IMR-90 (cell line): ENCODE results near the gene PIGZ. TPM values are rescaled to one million over a fixed set of nuclear protein-coding genes. Genes with fewer than 3 reads are reported as not detected.

Experiments
- ATAC-seq: fragments of 200-7000 bp; cut with Tn5 transposase; 2 replicates; pipeline ENCODE4 v1.9.1; 2020; ENCODE audit warnings: low read depth, mild to moderate bottlenecking, moderate library complexity
- BruUV-seq: library from RNA; stranded (reverse); fragments of 400-500 nt; replicated peaks from 2 replicates; lab custom pipeline; 2021; lab: Mats Ljungman, UMichigan
- CTCF ChIA-PET: fragments of 300-600 bp; formaldehyde crosslinking; extraction: SDS; loops from one replicate; lab custom pipeline; 2021; ENCODE audit warnings: antibody characterized with exemption; lab: Yijun Ruan, JAX
- POLR2A ChIA-PET: fragments of 300-600 bp; sonication (Branson Sonifier 250); formaldehyde crosslinking; loops from one replicate; lab custom pipeline; 2022; ENCODE audit warnings: antibody characterized with exemption; ENCODE audit not compliant: unreplicated experiment; lab: Charles Lee
- DNase-seq: peaks from one replicate; pipeline ENCODE4 v3.0.0; 2013
- H2AFZ ChIP-seq: replicated peaks from 2 replicates; pipeline ENCODE3; 2013; ENCODE audit warnings: low read length, mild to moderate bottlenecking; ENCODE audit not compliant: poor library complexity
- H2AK5ac ChIP-seq: 2 replicates; pipeline ENCODE4 v1.6.1; 2013; ENCODE audit warnings: low read depth, low read length, inconsistent platforms
- H2AK9ac ChIP-seq: replicated peaks from 2 replicates; pipeline ENCODE3; 2013; ENCODE audit warnings: mild to moderate bottlenecking, low read depth, low read length, moderate library complexity; ENCODE audit not compliant: poor library complexity
- H2BK120ac ChIP-seq: 2 replicates; pipeline ENCODE4 v1.6.1; 2013; ENCODE audit warnings: low read depth, low read length, inconsistent platforms
- H2BK15ac ChIP-seq: 3 replicates; pipeline ENCODE4 v1.6.1; 2013; ENCODE audit warnings: low read depth, low read length, inconsistent platforms
- H2BK20ac ChIP-seq: 2 replicates; pipeline ENCODE4 v1.6.1; 2013; ENCODE audit warnings: low read depth, mild to moderate bottlenecking, inconsistent platforms, low read length, moderate library complexity
- H2BK5ac ChIP-seq: 2 replicates; pipeline ENCODE4 v1.6.1; 2013; ENCODE audit warnings: mild to moderate bottlenecking, low read depth, low read length, inconsistent platforms; ENCODE audit not compliant: poor library complexity, severe bottlenecking
- H3K14ac ChIP-seq: replicated peaks from 2 replicates; pipeline ENCODE4 v1.6.1; 2013; ENCODE audit warnings: low read depth, low read length, inconsistent platforms
- H3K18ac ChIP-seq: 2 replicates; pipeline ENCODE4 v1.6.1; 2013; ENCODE audit warnings: low read depth, low read length, control low read depth
- H3K23ac ChIP-seq: 2 replicates; pipeline ENCODE4 v1.6.1; 2013; ENCODE audit warnings: low read depth, low read length, inconsistent platforms
- H3K27ac ChIP-seq: 2 replicates; pipeline ENCODE4 v1.5.1; 2013; ENCODE audit warnings: mild to moderate bottlenecking, control low read depth, low read length; ENCODE audit not compliant: insufficient read depth
- H3K27me3 ChIP-seq: 2 replicates; pipeline ENCODE4 v1.6.1; 2013; ENCODE audit warnings: low read length; ENCODE audit not compliant: control insufficient read depth, insufficient read depth
- H3K36me3 ChIP-seq: 2 replicates; pipeline ENCODE4 v1.6.1; 2013; ENCODE audit warnings: low read length, mixed read lengths; ENCODE audit not compliant: control insufficient read depth, insufficient read depth
- H3K4ac ChIP-seq: 2 replicates; pipeline ENCODE4 v1.6.1; 2013; ENCODE audit warnings: low read depth, low read length, inconsistent platforms
- H3K4me1 ChIP-seq: 2 replicates; pipeline ENCODE4 v1.6.1; 2013; ENCODE audit warnings: low read length, mixed read lengths; ENCODE audit not compliant: control insufficient read depth, insufficient read depth
- H3K4me2 ChIP-seq: 2 replicates; pipeline ENCODE4 v1.6.1; 2013; ENCODE audit warnings: low read depth, mild to moderate bottlenecking, control low read depth, low read length, moderate library complexity
- H3K4me3 ChIP-seq: 2 replicates; pipeline ENCODE4 v1.5.1; 2013; ENCODE audit warnings: low read depth, mild to moderate bottlenecking, control low read depth, low read length, moderate library complexity; ENCODE audit not compliant: insufficient read depth
- H3K56ac ChIP-seq: 2 replicates; pipeline ENCODE4 v1.6.1; 2013; ENCODE audit warnings: low read length, inconsistent platforms; ENCODE audit not compliant: insufficient read depth; ENCODE audit errors: extremely low read depth
- H3K79me1 ChIP-seq, 2 experiments: 2 replicates each; pipeline ENCODE4 v1.6.1; 2013; ENCODE audit warnings: low read length in 2 of 2, inconsistent platforms in 1 of 2, low read depth in 1 of 2
- H3K9ac ChIP-seq: 2 replicates; pipeline ENCODE4 v1.6.1; 2013; ENCODE audit warnings: low read depth, low read length, control low read depth
- H3K9me1 ChIP-seq: 2 replicates; pipeline ENCODE4 v1.6.1; 2013; ENCODE audit warnings: low read length, inconsistent platforms; ENCODE audit not compliant: insufficient read depth
- H3K9me3 ChIP-seq: 2 replicates; pipeline ENCODE4 v1.6.1; 2013; ENCODE audit warnings: low read length; ENCODE audit not compliant: control insufficient read depth, insufficient read depth
- H4K20me1 ChIP-seq: 2 replicates; pipeline ENCODE4 v1.6.1; 2013; ENCODE audit warnings: low read length, inconsistent platforms; ENCODE audit not compliant: insufficient read depth
- H4K5ac ChIP-seq: 2 replicates; pipeline ENCODE4 v1.6.1; 2013; ENCODE audit warnings: mild to moderate bottlenecking, low read depth, low read length, control low read depth
- H4K8ac ChIP-seq, 2 experiments: 2 replicates each; pipeline ENCODE4 v1.6.1; 2013; ENCODE audit warnings: low read depth in 2 of 2, low read length in 2 of 2, control low read depth in 1 of 2, inconsistent platforms in 1 of 2
- H4K91ac ChIP-seq: 2 replicates; pipeline ENCODE4 v1.6.1; 2013; ENCODE audit warnings: low read depth, low read length, inconsistent platforms; ENCODE audit not compliant: insufficient read depth
- BHLHE40 ChIP-seq: fragments of 150-350 bp; IDR thresholded peaks from 2 replicates; pipeline ENCODE4 v1.6.1; 2016; ENCODE audit warnings: mild to moderate bottlenecking, low read depth, low read length
- CEBPB ChIP-seq: IDR thresholded peaks from 2 replicates; pipeline ENCODE4 v1.6.1; 2012; ENCODE audit warnings: low read depth, low read length, improper control_type of control experiment
- CHD1 ChIP-seq: IDR thresholded peaks from 2 replicates; pipeline ENCODE4 v1.6.1; 2012; ENCODE audit warnings: low read depth, low read length, improper control_type of control experiment
- FOS ChIP-seq: fragments of 150-350 bp; IDR thresholded peaks from 2 replicates; pipeline ENCODE4 v1.6.1; 2016; ENCODE audit warnings: low read depth, low read length
- MAFK ChIP-seq: IDR thresholded peaks from 2 replicates; pipeline ENCODE4 v1.6.1; 2012; ENCODE audit warnings: low read depth, low read length, improper control_type of control experiment
- MAZ ChIP-seq: IDR thresholded peaks from 2 replicates; pipeline ENCODE4 v1.6.1; 2012; ENCODE audit warnings: low read depth, mild to moderate bottlenecking, low read length, improper control_type of control experiment, moderate library complexity, borderline replicate concordance
- MXI1 ChIP-seq: IDR thresholded peaks from 2 replicates; pipeline ENCODE4 v1.6.1; 2012; ENCODE audit warnings: low read depth, mild to moderate bottlenecking, low read length, moderate library complexity, borderline replicate concordance
- NFE2L2 ChIP-seq: fragments of 150-350 bp; IDR thresholded peaks from 2 replicates; pipeline ENCODE4 v1.6.1; 2016; ENCODE audit warnings: low read depth, mild to moderate bottlenecking, low read length
- POLR2A ChIP-seq: IDR thresholded peaks from 2 replicates; pipeline ENCODE4 v1.6.1; 2012; ENCODE audit warnings: mild to moderate bottlenecking, low read depth, low read length
- RAD21 ChIP-seq: IDR thresholded peaks from 2 replicates; pipeline ENCODE4 v1.6.1; 2012; ENCODE audit warnings: low read length, improper control_type of control experiment
- RCOR1 ChIP-seq: IDR thresholded peaks from 2 replicates; pipeline ENCODE4 v1.6.1; 2012; ENCODE audit warnings: mild to moderate bottlenecking, low read length, improper control_type of control experiment; ENCODE audit not compliant: insufficient replicate concordance
- RFX5 ChIP-seq: IDR thresholded peaks from 2 replicates; pipeline ENCODE4 v1.8.0; 2012; ENCODE audit warnings: low read depth, mild to moderate bottlenecking, low read length, moderate library complexity
- SMC3 ChIP-seq: fragments of 150-350 bp; IDR thresholded peaks from 2 replicates; pipeline ENCODE4 v1.6.1; 2016; ENCODE audit warnings: low read depth, mild to moderate bottlenecking, antibody characterized with exemption, low read length, moderate library complexity
- WGBS, 2 experiments: methylation state at CpG; one replicate each; pipeline versions ENCODE4 v1.1.5 to v1.1.7; 2013; ENCODE audit warnings: missing lambda C conversion rate in 2 of 2; ENCODE audit not compliant: insufficient read length in 1 of 2; ENCODE audit errors: extremely low coverage in 2 of 2; 5-methylcytosine and 5-hydroxymethylcytosine counted together
- dilution Hi-C: fragments of 300-500 bp; cut with HindIII; formaldehyde crosslinking; loops from one replicate; pipeline ENCODE4 v1.14.3; 2018; ENCODE audit warnings: low sequenced_read_pairs; ENCODE audit not compliant: unreplicated experiment
- in situ Hi-C: fragments of 300-500 bp; cut with MboI; formaldehyde crosslinking; loops from 3 replicates; pipeline ENCODE4 v1.14.3; 2019; ENCODE audit warnings: low sequenced_read_pairs, inconsistent platforms, mixed read lengths
- intact Hi-C: fragments of 100-400 bp; cut with micrococcal nuclease; formaldehyde crosslinking; loops from 2 replicates; pipeline ENCODE4 v1.10.0; 2022
- polyA plus RNA-seq, 3 experiments: library from polyadenylated mRNA; depleted of rRNA; stranded (reverse); fragments of >200 nt; gene quantifications; 2 replicates each; pipeline ENCODE4 v1.2.3, GENCODE V29; 2012; ENCODE audit warnings: low replicate concordance in 1 of 3
- total RNA-seq: library from RNA; depleted of rRNA; stranded (reverse); fragments of >200 nt; gene quantifications from 2 replicates; pipeline ENCODE4 v1.2.3, GENCODE V29; 2012
- TF ChIP-seq, protein P1 (sequence below): conservative IDR thresholded peaks from 2 replicates; pipeline ENCODE4 v1.5.1; 2012; ENCODE audit warnings: mild to moderate bottlenecking, low read depth, low read length, improper control_type of control experiment
- TF ChIP-seq, protein P2 (sequence below): fragments of 150-350 bp; IDR thresholded peaks from 2 replicates; pipeline ENCODE4 v1.6.1; 2016; ENCODE audit warnings: low read depth, mild to moderate bottlenecking, low read length, moderate library complexity, borderline replicate concordance
- TF ChIP-seq, protein P3 (sequence below): fragments of 150-350 bp; IDR thresholded peaks from 2 replicates; pipeline ENCODE4 v1.6.1; 2017; ENCODE audit warnings: mild to moderate bottlenecking, antibody characterized with exemption, low read length, low read depth

The PIGZ gene
- total and polyA plus RNA-seq, 2 of the 4 experiments (the other 2 are of a cell fraction), result 0.18 to 0.86 TPM

DNA sequence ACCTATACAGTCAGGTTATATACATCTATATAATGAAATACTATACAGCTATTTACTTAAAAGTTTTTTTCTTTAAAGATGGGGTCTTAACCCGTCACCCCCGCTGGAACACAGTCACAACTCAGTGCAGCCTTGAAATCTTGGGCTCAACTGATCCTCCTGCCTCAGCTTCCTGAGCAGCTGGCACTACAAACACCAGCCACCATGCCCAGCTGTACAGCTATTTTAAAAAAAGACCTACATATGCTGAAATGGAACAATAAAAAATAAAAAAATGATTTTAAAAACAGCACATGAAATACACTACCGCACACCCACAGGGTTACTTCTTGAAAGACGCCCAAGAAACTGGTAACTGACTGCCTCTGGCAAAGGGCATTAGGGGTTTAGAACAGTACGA, 30.1 kb downstream of the PIGZ start:
- no peak overlapping the region for H4K8ac ChIP-seq
- in situ Hi-C loops (no loop called here), intact Hi-C loops (no loop called here), dilution Hi-C loops (no loop called here)
- peaks cover 15 to 48% of the 10 kb centered on the region in 2 experiments for H3K79me1 ChIP-seq
- H2BK20ac ChIP-seq, result no peak overlapping the region
- H3K4me3 ChIP-seq, result no peak overlapping the region
- H3K27ac ChIP-seq, result no peak overlapping the region
- H4K91ac ChIP-seq, result no peak overlapping the region
- DNase-seq (no peak), ATAC-seq (no peak)
- peaks cover 16% of the 10 kb centered on the region for H4K20me1 ChIP-seq
- H2AK9ac ChIP-seq, result no peak overlapping the region
- no peaks in the 10 kb centered on the region for H3K9me3 ChIP-seq
- no peak overlapping the region for H3K4me2 ChIP-seq
- no peak overlapping the region for H2BK15ac ChIP-seq
- H3K4ac ChIP-seq, result no peak overlapping the region
- TF ChIP-seq RCOR1, result no peak
- TF ChIP-seq MAFK, result no peak
- TF ChIP-seq RAD21, result no peak
- TF ChIP-seq CHD1, result no peak
- TF ChIP-seq, protein P1, sequence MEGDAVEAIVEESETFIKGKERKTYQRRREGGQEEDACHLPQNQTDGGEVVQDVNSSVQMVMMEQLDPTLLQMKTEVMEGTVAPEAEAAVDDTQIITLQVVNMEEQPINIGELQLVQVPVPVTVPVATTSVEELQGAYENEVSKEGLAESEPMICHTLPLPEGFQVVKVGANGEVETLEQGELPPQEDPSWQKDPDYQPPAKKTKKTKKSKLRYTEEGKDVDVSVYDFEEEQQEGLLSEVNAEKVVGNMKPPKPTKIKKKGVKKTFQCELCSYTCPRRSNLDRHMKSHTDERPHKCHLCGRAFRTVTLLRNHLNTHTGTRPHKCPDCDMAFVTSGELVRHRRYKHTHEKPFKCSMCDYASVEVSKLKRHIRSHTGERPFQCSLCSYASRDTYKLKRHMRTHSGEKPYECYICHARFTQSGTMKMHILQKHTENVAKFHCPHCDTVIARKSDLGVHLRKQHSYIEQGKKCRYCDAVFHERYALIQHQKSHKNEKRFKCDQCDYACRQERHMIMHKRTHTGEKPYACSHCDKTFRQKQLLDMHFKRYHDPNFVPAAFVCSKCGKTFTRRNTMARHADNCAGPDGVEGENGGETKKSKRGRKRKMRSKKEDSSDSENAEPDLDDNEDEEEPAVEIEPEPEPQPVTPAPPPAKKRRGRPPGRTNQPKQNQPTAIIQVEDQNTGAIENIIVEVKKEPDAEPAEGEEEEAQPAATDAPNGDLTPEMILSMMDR, result no peak
- no peak for TF ChIP-seq RFX5
- no peak for TF ChIP-seq CEBPB
- no peak for TF ChIP-seq NFE2L2
- no peak for TF ChIP-seq SMC3
- TF ChIP-seq POLR2A, result no peak
- TF ChIP-seq MAZ, result no peak
- TF ChIP-seq FOS, result no peak
- TF ChIP-seq BHLHE40, result no peak
- no peak for TF ChIP-seq MXI1
- TF ChIP-seq, protein P2, sequence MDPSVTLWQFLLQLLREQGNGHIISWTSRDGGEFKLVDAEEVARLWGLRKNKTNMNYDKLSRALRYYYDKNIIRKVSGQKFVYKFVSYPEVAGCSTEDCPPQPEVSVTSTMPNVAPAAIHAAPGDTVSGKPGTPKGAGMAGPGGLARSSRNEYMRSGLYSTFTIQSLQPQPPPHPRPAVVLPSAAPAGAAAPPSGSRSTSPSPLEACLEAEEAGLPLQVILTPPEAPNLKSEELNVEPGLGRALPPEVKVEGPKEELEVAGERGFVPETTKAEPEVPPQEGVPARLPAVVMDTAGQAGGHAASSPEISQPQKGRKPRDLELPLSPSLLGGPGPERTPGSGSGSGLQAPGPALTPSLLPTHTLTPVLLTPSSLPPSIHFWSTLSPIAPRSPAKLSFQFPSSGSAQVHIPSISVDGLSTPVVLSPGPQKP, result no peak
- TF ChIP-seq, protein P3, sequence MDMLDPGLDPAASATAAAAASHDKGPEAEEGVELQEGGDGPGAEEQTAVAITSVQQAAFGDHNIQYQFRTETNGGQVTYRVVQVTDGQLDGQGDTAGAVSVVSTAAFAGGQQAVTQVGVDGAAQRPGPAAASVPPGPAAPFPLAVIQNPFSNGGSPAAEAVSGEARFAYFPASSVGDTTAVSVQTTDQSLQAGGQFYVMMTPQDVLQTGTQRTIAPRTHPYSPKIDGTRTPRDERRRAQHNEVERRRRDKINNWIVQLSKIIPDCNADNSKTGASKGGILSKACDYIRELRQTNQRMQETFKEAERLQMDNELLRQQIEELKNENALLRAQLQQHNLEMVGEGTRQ, result no peak
- no peak overlapping the region for H4K5ac ChIP-seq
- no peak overlapping the region for H2BK5ac ChIP-seq
- 80% methylated on average over 1 of the region's 5 CpGs; no CpG with 5 or more reads in 1 of the 2 experiments for WGBS, 2 experiments
- peaks cover 5% of the 10 kb centered on the region for H3K4me1 ChIP-seq
- no TSS peak for BruUV-seq
- H3K56ac ChIP-seq, result no peak overlapping the region
- no peak overlapping the region for H3K18ac ChIP-seq
- no peak overlapping the region for H2AK5ac ChIP-seq
- CTCF ChIA-PET, result no interaction called here
- H3K27me3 ChIP-seq, result no peaks in the 10 kb centered on the region
- no peak overlapping the region for H3K14ac ChIP-seq
- no peak overlapping the region for H2AFZ ChIP-seq
- POLR2A ChIA-PET, result interaction anchor here (0.5 kb wide), 1 partner anchor 8 kb away, joined by 3 read pairs; no protein-coding TSS in a partner anchor
- H2BK120ac ChIP-seq, result no peak overlapping the region
- H3K36me3 ChIP-seq, result peaks cover 35% of the 10 kb centered on the region
- no peaks in the 10 kb centered on the region; the same call in 1 of the 2 replicates for H3K9me1 ChIP-seq
- no peak overlapping the region for H3K9ac ChIP-seq
- no peak overlapping the region for H3K23ac ChIP-seq
